ENCODE results near the gene CDK19. TPM values are rescaled to one million over a fixed set of nuclear protein-coding genes. Genes with fewer than 3 reads are reported as not detected.
A peak's percentile ranks its signal among the peaks of the same experiment; 100 is the strongest.

The CDK19 gene
- total RNA-seq, 1 donor, result 13.5 TPM

- DNase-seq (ENCODE audit: low read depth in 2 of 3, low spot score in 2 of 3), result no peak
Observed at GRCh38 chr6:110665600-110665999, 149.7 kb downstream of the CDK19 start.

- DNase-seq (ENCODE audit: low read depth in 2 of 3, low spot score in 2 of 3), result peak in 2 of 3 donors; percentile 53 to 75
Observed at GRCh38 chr6:110664933-110665332, 150.3 kb downstream of the CDK19 start.

GRCh38 chr6:110662490-110663211 is 152.6 kb downstream of the CDK19 start:
- DNase-seq (ENCODE audit: low read depth in 2 of 3, low spot score in 2 of 3), result no peak

GRCh38 chr6:110661414-110661813 is 153.9 kb downstream of the CDK19 start:
- no peak for DNase-seq (ENCODE audit: low read depth in 2 of 3, low spot score in 2 of 3)

GRCh38 chr6:110660066-110660655 is 155.1 kb downstream of the CDK19 start:
- DNase-seq (ENCODE audit: low read depth in 2 of 3, low spot score in 2 of 3), result no peak

- DNase-seq (ENCODE audit: low read depth in 2 of 3, low spot score in 2 of 3), result no peak
Observed at GRCh38 chr6:110658631-110659211, 156.5 kb downstream of the CDK19 start.

GRCh38 chr6:110656492-110656891 is 158.8 kb downstream of the CDK19 start:
- DNase-seq (ENCODE audit: low read depth in 2 of 3, low spot score in 2 of 3), result no peak

- no peak for DNase-seq (ENCODE audit: low read depth in 2 of 3, low spot score in 2 of 3)
Observed at GRCh38 chr6:110655821-110656220, 159.4 kb downstream of the CDK19 start.

- no peak for DNase-seq (ENCODE audit: low read depth in 2 of 3, low spot score in 2 of 3)
Observed at GRCh38 chr6:110654096-110654820, 161.0 kb downstream of the CDK19 start.

GRCh38 chr6:110653381-110653780 is 161.9 kb downstream of the CDK19 start:
- no peak for DNase-seq (ENCODE audit: low read depth in 2 of 3, low spot score in 2 of 3)

GRCh38 chr6:110652520-110652919 is 162.7 kb downstream of the CDK19 start:
- DNase-seq (ENCODE audit: low read depth in 2 of 3, low spot score in 2 of 3), result no peak

- no peak for DNase-seq (ENCODE audit: low read depth in 2 of 3, low spot score in 2 of 3)
Observed at GRCh38 chr6:110650755-110651154, 164.5 kb downstream of the CDK19 start.

- DNase-seq (ENCODE audit: low read depth in 2 of 3, low spot score in 2 of 3), result no peak
Observed at GRCh38 chr6:110649704-110650103, 165.6 kb downstream of the CDK19 start.

- no peak for DNase-seq (ENCODE audit: low read depth in 2 of 3, low spot score in 2 of 3)
Observed at GRCh38 chr6:110646951-110647910, 168.0 kb downstream of the CDK19 start.

GRCh38 chr6:110646419-110646698 is 168.9 kb downstream of the CDK19 start:
- DNase-seq (ENCODE audit: low read depth in 2 of 3, low spot score in 2 of 3), result no peak

- no peak for DNase-seq (ENCODE audit: low read depth in 2 of 3, low spot score in 2 of 3)
Observed at GRCh38 chr6:110645685-110646418, 169.4 kb downstream of the CDK19 start.

GRCh38 chr6:110643175-110643574 is 172.1 kb downstream of the CDK19 start:
- DNase-seq (ENCODE audit: low read depth in 2 of 3, low spot score in 2 of 3), result no peak

GRCh38 chr6:110642711-110643110 is 172.6 kb downstream of the CDK19 start:
- no peak for DNase-seq (ENCODE audit: low read depth in 2 of 3, low spot score in 2 of 3)

- no peak for DNase-seq (ENCODE audit: low read depth in 2 of 3, low spot score in 2 of 3)
Observed at GRCh38 chr6:110636781-110637180, 178.5 kb downstream of the CDK19 start.

GRCh38 chr6:110635096-110635495 is 180.2 kb downstream of the CDK19 start:
- no peak for DNase-seq (ENCODE audit: low read depth in 2 of 3, low spot score in 2 of 3)

Data from hematopoietic multipotent progenitor cell (in vitro differentiated cells).